HEK293 (cell line): ENCODE data around the gene ATP13A4.

Experiments used
- CTCF ChIA-PET: fragments of 350-600 bp; formaldehyde crosslinking; extraction: SDS; loops from one replicate; lab custom pipeline; 2021; ENCODE audit warnings: antibody characterized with exemption; lab: Yijun Ruan, JAX
- POLR2A ChIA-PET: fragments of 300-600 bp; formaldehyde crosslinking; extraction: SDS; loops from one replicate; lab custom pipeline; 2020; ENCODE audit warnings: antibody characterized with exemption, inconsistent platforms; lab: Yijun Ruan, JAX
- H3K27ac ChIP-seq: fragments of 200-500 bp; sonication (Bioruptor generic); 2 replicates; pipeline ENCODE4 v1.5.1; 2014; ENCODE audit warnings: low read depth, low read length, control low read depth, inconsistent platforms; ENCODE audit errors: extremely low read depth
- H3K36me3 ChIP-seq, 2 experiments: fragments of 200-500 bp in 1 of 2; sonication (Bioruptor generic) in 1 of 2; 1 replicate in 1 of 2; 2 replicates in 1 of 2; pipeline ENCODE4 v1.5.1; 2014 to 2017; ENCODE audit warnings: inconsistent platforms in 2 of 2, low read length in 2 of 2; ENCODE audit not compliant: control insufficient read depth in 2 of 2, insufficient read depth in 1 of 2
- H3K4me1 ChIP-seq: fragments of 200-500 bp; sonication (Bioruptor generic); 2 replicates; pipeline ENCODE4 v1.5.1; 2014; ENCODE audit warnings: mild to moderate bottlenecking, low read length, inconsistent platforms; ENCODE audit not compliant: control insufficient read depth, insufficient read depth
- H3K4me3 ChIP-seq: 2 replicates; pipeline ENCODE4 v1.5.1; 2011; ENCODE audit warnings: low read depth, mild to moderate bottlenecking, control low read depth, low read length, moderate library complexity
- H3K9me3 ChIP-seq: fragments of 200-500 bp; sonication (Bioruptor generic); 2 replicates; pipeline ENCODE4 v1.5.1; 2014; ENCODE audit warnings: low read depth, low read length, inconsistent platforms; ENCODE audit not compliant: control insufficient read depth, insufficient read depth
- GLIS1 ChIP-seq: fragments of 450-650 bp; formaldehyde crosslinking; IDR thresholded peaks from 2 replicates; pipeline ENCODE4 v1.5.1; 2016; ENCODE audit warnings: missing biosample characterization, missing genetic modification characterization
- KLF9 ChIP-seq: fragments of 450-650 bp; formaldehyde crosslinking; IDR thresholded peaks from 2 replicates; pipeline ENCODE4 v1.5.1; 2016; ENCODE audit warnings: missing biosample characterization, missing genetic modification characterization, low read depth
- SETDB1 ChIP-seq: IDR thresholded peaks from one replicate; pipeline ENCODE4 v1.6.1; 2017; ENCODE audit warnings: mild to moderate bottlenecking, low read length, moderate library complexity, mixed read lengths; ENCODE audit not compliant: insufficient read length
- WT1 ChIP-seq: fragments of 450-650 bp; formaldehyde crosslinking; IDR thresholded peaks from 2 replicates; pipeline ENCODE4 v1.5.1; 2016; ENCODE audit warnings: missing biosample characterization, missing genetic modification characterization
- ZIC2 ChIP-seq: fragments of 450-650 bp; formaldehyde crosslinking; IDR thresholded peaks from 2 replicates; pipeline ENCODE4 v1.5.1; 2016; ENCODE audit warnings: missing biosample characterization, missing genetic modification characterization
- ZNF2 ChIP-seq: fragments of 450-650 bp; formaldehyde crosslinking; IDR thresholded peaks from 2 replicates; pipeline ENCODE4 v1.5.1; 2016; ENCODE audit warnings: missing biosample characterization, missing genetic modification characterization
- ZNF521 ChIP-seq: fragments of 450-650 bp; formaldehyde crosslinking; IDR thresholded peaks from 2 replicates; pipeline ENCODE4 v1.5.1; 2017; ENCODE audit warnings: missing biosample characterization, mild to moderate bottlenecking, missing genetic modification characterization
- ZNF623 ChIP-seq: fragments of 450-650 bp; formaldehyde crosslinking; IDR thresholded peaks from 2 replicates; pipeline ENCODE4 v1.5.1; 2016; ENCODE audit warnings: missing biosample characterization, missing genetic modification characterization
- ZNF658 ChIP-seq: fragments of 450-650 bp; formaldehyde crosslinking; IDR thresholded peaks from 2 replicates; pipeline ENCODE4; 2016; ENCODE audit warnings: missing biosample characterization, missing genetic modification characterization
- ZXDB ChIP-seq: fragments of 450-650 bp; formaldehyde crosslinking; IDR thresholded peaks from 2 replicates; pipeline ENCODE4 v1.5.1; 2016; ENCODE audit warnings: missing biosample characterization, missing genetic modification characterization
- TF ChIP-seq, protein P1 (sequence below): fragments of 450-650 bp; formaldehyde crosslinking; IDR thresholded peaks from 2 replicates; pipeline ENCODE4 v1.5.1; 2016; ENCODE audit warnings: missing biosample characterization, missing genetic modification characterization, borderline replicate concordance
- TF ChIP-seq, protein P2 (sequence below): fragments of 450-650 bp; formaldehyde crosslinking; IDR thresholded peaks from 2 replicates; pipeline ENCODE4 v1.5.1; 2016; ENCODE audit warnings: missing biosample characterization, missing genetic modification characterization, low read depth
- TF ChIP-seq, protein P3 (sequence below): fragments of 450-650 bp; formaldehyde crosslinking; IDR thresholded peaks from 2 replicates; pipeline ENCODE4 v1.5.1; 2016; ENCODE audit warnings: missing biosample characterization, missing genetic modification characterization
- TF ChIP-seq, protein P4 (sequence below): fragments of 450-650 bp; formaldehyde crosslinking; IDR thresholded peaks from 2 replicates; pipeline ENCODE4 v1.5.1; 2017; ENCODE audit warnings: missing biosample characterization, missing genetic modification characterization

ATP13A4 gene

DNA sequence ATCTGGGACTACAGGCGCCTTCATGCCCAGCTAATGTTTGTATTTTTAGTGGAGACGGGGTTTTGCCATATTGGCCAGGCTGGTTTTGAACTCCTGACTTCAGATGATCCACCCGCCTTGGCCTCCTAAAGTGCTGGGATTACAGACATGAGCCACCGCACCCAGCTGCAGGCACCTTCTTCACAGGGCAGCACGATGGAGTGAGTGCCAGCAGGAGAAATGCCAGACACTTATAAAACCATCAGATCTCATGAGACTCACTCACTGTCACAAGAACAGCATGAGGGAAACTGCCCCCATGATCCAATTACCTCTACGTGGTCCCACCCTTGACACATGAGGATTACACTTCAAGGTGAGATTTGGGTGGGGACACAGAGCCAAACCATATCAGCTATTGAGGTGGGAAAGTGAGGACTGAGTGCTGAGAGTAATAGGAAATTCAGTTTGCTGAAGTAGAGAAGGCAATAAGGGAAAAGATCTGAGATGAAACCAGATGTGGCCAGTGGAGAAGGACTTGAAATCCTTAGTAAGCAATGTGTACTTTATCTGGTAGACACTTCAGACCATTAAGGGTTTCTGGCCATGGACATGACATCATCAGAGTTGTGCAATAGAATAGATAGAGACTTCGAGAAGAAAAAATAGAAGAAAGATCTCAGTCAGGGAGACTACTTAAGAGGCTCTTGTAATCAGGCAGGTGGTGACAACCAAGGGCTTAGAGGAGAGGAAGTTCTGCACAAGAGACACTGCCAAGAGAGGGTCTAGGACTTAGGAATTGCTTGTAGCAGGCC is 158.0 kb downstream of the ATP13A4 start:
- TF ChIP-seq, protein P1, sequence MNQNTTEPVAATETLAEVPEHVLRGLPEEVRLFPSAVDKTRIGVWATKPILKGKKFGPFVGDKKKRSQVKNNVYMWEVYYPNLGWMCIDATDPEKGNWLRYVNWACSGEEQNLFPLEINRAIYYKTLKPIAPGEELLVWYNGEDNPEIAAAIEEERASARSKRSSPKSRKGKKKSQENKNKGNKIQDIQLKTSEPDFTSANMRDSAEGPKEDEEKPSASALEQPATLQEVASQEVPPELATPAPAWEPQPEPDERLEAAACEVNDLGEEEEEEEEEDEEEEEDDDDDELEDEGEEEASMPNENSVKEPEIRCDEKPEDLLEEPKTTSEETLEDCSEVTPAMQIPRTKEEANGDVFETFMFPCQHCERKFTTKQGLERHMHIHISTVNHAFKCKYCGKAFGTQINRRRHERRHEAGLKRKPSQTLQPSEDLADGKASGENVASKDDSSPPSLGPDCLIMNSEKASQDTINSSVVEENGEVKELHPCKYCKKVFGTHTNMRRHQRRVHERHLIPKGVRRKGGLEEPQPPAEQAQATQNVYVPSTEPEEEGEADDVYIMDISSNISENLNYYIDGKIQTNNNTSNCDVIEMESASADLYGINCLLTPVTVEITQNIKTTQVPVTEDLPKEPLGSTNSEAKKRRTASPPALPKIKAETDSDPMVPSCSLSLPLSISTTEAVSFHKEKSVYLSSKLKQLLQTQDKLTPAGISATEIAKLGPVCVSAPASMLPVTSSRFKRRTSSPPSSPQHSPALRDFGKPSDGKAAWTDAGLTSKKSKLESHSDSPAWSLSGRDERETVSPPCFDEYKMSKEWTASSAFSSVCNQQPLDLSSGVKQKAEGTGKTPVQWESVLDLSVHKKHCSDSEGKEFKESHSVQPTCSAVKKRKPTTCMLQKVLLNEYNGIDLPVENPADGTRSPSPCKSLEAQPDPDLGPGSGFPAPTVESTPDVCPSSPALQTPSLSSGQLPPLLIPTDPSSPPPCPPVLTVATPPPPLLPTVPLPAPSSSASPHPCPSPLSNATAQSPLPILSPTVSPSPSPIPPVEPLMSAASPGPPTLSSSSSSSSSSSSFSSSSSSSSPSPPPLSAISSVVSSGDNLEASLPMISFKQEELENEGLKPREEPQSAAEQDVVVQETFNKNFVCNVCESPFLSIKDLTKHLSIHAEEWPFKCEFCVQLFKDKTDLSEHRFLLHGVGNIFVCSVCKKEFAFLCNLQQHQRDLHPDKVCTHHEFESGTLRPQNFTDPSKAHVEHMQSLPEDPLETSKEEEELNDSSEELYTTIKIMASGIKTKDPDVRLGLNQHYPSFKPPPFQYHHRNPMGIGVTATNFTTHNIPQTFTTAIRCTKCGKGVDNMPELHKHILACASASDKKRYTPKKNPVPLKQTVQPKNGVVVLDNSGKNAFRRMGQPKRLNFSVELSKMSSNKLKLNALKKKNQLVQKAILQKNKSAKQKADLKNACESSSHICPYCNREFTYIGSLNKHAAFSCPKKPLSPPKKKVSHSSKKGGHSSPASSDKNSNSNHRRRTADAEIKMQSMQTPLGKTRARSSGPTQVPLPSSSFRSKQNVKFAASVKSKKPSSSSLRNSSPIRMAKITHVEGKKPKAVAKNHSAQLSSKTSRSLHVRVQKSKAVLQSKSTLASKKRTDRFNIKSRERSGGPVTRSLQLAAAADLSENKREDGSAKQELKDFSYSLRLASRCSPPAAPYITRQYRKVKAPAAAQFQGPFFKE (tag by site-specific recombination): no peak
- no peak for TF ChIP-seq KLF9 (tag by site-specific recombination)
- TF ChIP-seq, protein P2, sequence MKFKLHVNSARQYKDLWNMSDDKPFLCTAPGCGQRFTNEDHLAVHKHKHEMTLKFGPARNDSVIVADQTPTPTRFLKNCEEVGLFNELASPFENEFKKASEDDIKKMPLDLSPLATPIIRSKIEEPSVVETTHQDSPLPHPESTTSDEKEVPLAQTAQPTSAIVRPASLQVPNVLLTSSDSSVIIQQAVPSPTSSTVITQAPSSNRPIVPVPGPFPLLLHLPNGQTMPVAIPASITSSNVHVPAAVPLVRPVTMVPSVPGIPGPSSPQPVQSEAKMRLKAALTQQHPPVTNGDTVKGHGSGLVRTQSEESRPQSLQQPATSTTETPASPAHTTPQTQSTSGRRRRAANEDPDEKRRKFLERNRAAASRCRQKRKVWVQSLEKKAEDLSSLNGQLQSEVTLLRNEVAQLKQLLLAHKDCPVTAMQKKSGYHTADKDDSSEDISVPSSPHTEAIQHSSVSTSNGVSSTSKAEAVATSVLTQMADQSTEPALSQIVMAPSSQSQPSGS (tag by site-specific recombination): peak; percentile 41; the same call in 1 of the 2 replicates
- no peak for TF ChIP-seq ZNF2 (tag by site-specific recombination)
- TF ChIP-seq, protein P3, sequence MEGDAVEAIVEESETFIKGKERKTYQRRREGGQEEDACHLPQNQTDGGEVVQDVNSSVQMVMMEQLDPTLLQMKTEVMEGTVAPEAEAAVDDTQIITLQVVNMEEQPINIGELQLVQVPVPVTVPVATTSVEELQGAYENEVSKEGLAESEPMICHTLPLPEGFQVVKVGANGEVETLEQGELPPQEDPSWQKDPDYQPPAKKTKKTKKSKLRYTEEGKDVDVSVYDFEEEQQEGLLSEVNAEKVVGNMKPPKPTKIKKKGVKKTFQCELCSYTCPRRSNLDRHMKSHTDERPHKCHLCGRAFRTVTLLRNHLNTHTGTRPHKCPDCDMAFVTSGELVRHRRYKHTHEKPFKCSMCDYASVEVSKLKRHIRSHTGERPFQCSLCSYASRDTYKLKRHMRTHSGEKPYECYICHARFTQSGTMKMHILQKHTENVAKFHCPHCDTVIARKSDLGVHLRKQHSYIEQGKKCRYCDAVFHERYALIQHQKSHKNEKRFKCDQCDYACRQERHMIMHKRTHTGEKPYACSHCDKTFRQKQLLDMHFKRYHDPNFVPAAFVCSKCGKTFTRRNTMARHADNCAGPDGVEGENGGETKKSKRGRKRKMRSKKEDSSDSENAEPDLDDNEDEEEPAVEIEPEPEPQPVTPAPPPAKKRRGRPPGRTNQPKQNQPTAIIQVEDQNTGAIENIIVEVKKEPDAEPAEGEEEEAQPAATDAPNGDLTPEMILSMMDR (tag by site-specific recombination): no peak
- no peak for TF ChIP-seq SETDB1
- CTCF ChIA-PET: no interaction called here
- H3K36me3 ChIP-seq: no peaks in the 10 kb centered on the region
- POLR2A ChIA-PET: no interaction called here
- no peaks in the 10 kb centered on the region for H3K9me3 ChIP-seq
- no peaks in the 10 kb centered on the region for H3K4me1 ChIP-seq
- no peak overlapping the region for H3K27ac ChIP-seq
- H3K4me3 ChIP-seq: no peak overlapping the region

DNA sequence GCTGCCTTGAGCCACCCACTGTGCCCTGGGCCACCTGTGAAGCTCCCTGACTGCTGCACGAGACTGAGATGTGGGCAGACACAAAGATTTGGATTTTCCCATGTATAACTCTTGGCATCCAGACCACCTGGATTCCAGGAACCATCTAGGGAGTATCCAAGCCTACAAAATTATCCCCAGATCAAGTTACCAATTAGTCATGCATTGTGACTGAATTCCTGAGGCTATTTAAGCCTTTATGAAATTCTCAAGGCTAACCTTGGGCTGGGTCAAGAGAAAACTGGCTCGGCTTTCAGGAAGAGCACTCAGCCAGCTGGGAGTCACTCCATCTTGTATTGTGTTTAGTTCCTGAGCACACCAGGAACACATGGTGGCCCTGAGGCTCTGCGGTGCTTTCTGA is 162.8 kb downstream of the ATP13A4 start:
- TF ChIP-seq ZXDB: no peak
- no peak for TF ChIP-seq ZNF623 (tag by site-specific recombination)
- TF ChIP-seq ZNF521 (tag by site-specific recombination): no peak
- TF ChIP-seq GLIS1 (tag by site-specific recombination): peak; percentile 57
- TF ChIP-seq ZNF658 (tag by site-specific recombination): no peak
- TF ChIP-seq, protein P4, sequence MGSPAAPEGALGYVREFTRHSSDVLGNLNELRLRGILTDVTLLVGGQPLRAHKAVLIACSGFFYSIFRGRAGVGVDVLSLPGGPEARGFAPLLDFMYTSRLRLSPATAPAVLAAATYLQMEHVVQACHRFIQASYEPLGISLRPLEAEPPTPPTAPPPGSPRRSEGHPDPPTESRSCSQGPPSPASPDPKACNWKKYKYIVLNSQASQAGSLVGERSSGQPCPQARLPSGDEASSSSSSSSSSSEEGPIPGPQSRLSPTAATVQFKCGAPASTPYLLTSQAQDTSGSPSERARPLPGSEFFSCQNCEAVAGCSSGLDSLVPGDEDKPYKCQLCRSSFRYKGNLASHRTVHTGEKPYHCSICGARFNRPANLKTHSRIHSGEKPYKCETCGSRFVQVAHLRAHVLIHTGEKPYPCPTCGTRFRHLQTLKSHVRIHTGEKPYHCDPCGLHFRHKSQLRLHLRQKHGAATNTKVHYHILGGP (tag by site-specific recombination): peak; percentile 29; the same call in 1 of the 2 replicates
- TF ChIP-seq ZIC2 (tag by site-specific recombination): 0 out of 2 replicates have a peak, but pooled peaks have one; percentile 31
- TF ChIP-seq WT1 (tag by site-specific recombination): peak; percentile 60; the same call in 1 of the 2 replicates
- ChIA-PET CTCF (no interaction called here), POLR2A (no interaction called here)
- no peaks in the 10 kb centered on the region for H3K4me1 ChIP-seq
- no peaks in the 10 kb centered on the region for H3K36me3 ChIP-seq
- H3K27ac ChIP-seq: no peak overlapping the region
- H3K4me3 ChIP-seq: no peak overlapping the region
- no peaks in the 10 kb centered on the region for H3K9me3 ChIP-seq
